Retinal pigment epithelial cell (primary cell): Measurements from ENCODE around the gene SNRPA1.

ENCODE experiments used
- DNase-seq: peaks from one replicate; pipeline ENCODE4 v3.0.0-alpha.2; 2010; ENCODE audit warnings: low read depth
- H3K4me3 ChIP-seq: 2 replicates; pipeline ENCODE4 v1.5.1; 2011; ENCODE audit warnings: mild to moderate bottlenecking, low read length, control low read depth, moderate library complexity
- CTCF ChIP-seq: conservative IDR thresholded peaks from 2 replicates; pipeline ENCODE4 v1.5.1; 2011; ENCODE audit warnings: low read depth, low read length, control low read depth, inconsistent platforms

The SNRPA1 gene

GRCh38 chr15:101310508-101310907 lies 15.5 kb upstream of the SNRPA1 start:
- DNase-seq: no peak
- no peak for TF ChIP-seq CTCF
- no peak overlapping the region for H3K4me3 ChIP-seq

GRCh38 chr15:101310161-101310480 lies 15.1 kb upstream of the SNRPA1 start:
- no peak for TF ChIP-seq CTCF
- no peak for DNase-seq
- H3K4me3 ChIP-seq: no peak overlapping the region

- no peak for TF ChIP-seq CTCF
- no peak overlapping the region for H3K4me3 ChIP-seq
- no peak for DNase-seq
These were observed 14.6 kb upstream of the SNRPA1 start for GRCh38 chr15:101309436-101310160.

GRCh38 chr15:101308604-101309435 lies 13.8 kb upstream of the SNRPA1 start:
- DNase-seq: no peak
- no peak for TF ChIP-seq CTCF
- no peak overlapping the region for H3K4me3 ChIP-seq

GRCh38 chr15:101307897-101308603 lies 13.0 kb upstream of the SNRPA1 start:
- no peak for TF ChIP-seq CTCF
- no peak for DNase-seq

GRCh38 chr15:101307048-101307896 lies 12.2 kb upstream of the SNRPA1 start:
- no peak for TF ChIP-seq CTCF
- H3K4me3 ChIP-seq: no peak overlapping the region
- no peak for DNase-seq

More at GRCh38 chr15:101307897-101308603, 13.0 kb upstream of the SNRPA1 start:
- no peak overlapping the region for H3K4me3 ChIP-seq
